HepG2 (cell line): ENCODE measurements around the gene TRPC4. TPM values are rescaled to one million over a fixed set of nuclear protein-coding genes. Genes with fewer than 3 reads are reported as not detected.

Source experiments
- ATAC-seq: fragments of 200-7000 bp; cut with Tn5 transposase; 3 replicates; pipeline ENCODE4 v1.9.1; 2020; ENCODE audit warnings: mild to moderate bottlenecking, moderate library complexity
- BruUV-seq: library from RNA; stranded (reverse); fragments of 400-500 nt; replicated peaks from 2 replicates; lab custom pipeline; 2021; lab: Mats Ljungman, UMichigan
- CTCF ChIA-PET: fragments of 300-600 bp; formaldehyde crosslinking; extraction: SDS; loops from one replicate; lab custom pipeline; 2021; ENCODE audit warnings: low total read pairs, inconsistent platforms, low intra/inter-chr PET ratio; lab: Yijun Ruan, JAX
- POLR2A ChIA-PET: fragments of 350-600 bp; sonication (Branson Sonifier 250); formaldehyde crosslinking; loops from one replicate; lab custom pipeline; 2020; ENCODE audit warnings: antibody characterized with exemption, inconsistent platforms; lab: Yijun Ruan, JAX
- DNase-seq: peaks from one replicate; pipeline ENCODE4 v3.0.0-alpha.2; 2015; ENCODE audit warnings: low spot score
- FAIRE-seq: peaks from 3 replicates; lab custom pipeline; 2011; peaks lifted over from hg19 to GRCh38; lab: Jason Lieb, UNC
- H2AFZ ChIP-seq: one replicate; pipeline ENCODE4 v1.6.1; 2011; ENCODE audit warnings: low read length, inconsistent platforms
- H3K27ac ChIP-seq: fragments of 300-600 bp; 3 replicates; pipeline ENCODE4 v1.8.0; 2011; ENCODE audit warnings: mixed run types, mild to moderate bottlenecking, mixed read lengths, low read length, inconsistent platforms; ENCODE audit not compliant: insufficient read depth; ENCODE audit errors: extremely low read length
- H3K27me3 ChIP-seq, 2 experiments: fragments of 200-600 bp in 1 of 2; 2 replicates in 1 of 2; 3 replicates in 1 of 2; pipeline versions ENCODE4 v1.6.0 to v1.8.0; 2011; ENCODE audit warnings: low read length in 2 of 2, mild to moderate bottlenecking in 2 of 2, moderate library complexity in 2 of 2, inconsistent platforms in 1 of 2; ENCODE audit not compliant: insufficient read depth in 2 of 2, control insufficient read depth in 1 of 2
- H3K36me3 ChIP-seq, 2 experiments: fragments of 200-600 bp in 1 of 2; replicated peaks in 1 of 2; 2 replicates in 1 of 2; 3 replicates in 1 of 2; pipeline versions ENCODE4 v1.5.1 to v1.8.0; 2011; ENCODE audit warnings: low read length in 2 of 2, inconsistent platforms in 1 of 2; ENCODE audit not compliant: insufficient read depth in 2 of 2, control insufficient read depth in 1 of 2
- H3K4me1 ChIP-seq: 2 replicates; pipeline ENCODE4 v1.5.1; 2012; ENCODE audit warnings: low read length, inconsistent platforms; ENCODE audit not compliant: insufficient read depth
- H3K4me2 ChIP-seq: 2 replicates; pipeline ENCODE4 v1.6.0; 2011; ENCODE audit warnings: low read depth, low read length, inconsistent platforms
- H3K4me3 ChIP-seq, 3 experiments: fragments of 200-600 bp in 1 of 3; sonication (generic), shearing (Covaris generic) in 1 of 3; replicated peaks in 1 of 3; 2 replicates each; pipeline ENCODE4 v1.5.1; 2011 to 2016; ENCODE audit warnings: low read length in 3 of 3, inconsistent platforms in 2 of 3, low read depth in 2 of 3, mild to moderate bottlenecking in 2 of 3, control low read depth in 1 of 3, mixed read lengths in 1 of 3; ENCODE audit not compliant: insufficient read depth in 1 of 3
- H3K79me2 ChIP-seq: one replicate; pipeline ENCODE4 v1.6.1; 2011; ENCODE audit warnings: low read length, inconsistent platforms; ENCODE audit not compliant: insufficient read depth
- H3K9ac ChIP-seq: 2 replicates; pipeline ENCODE4 v1.6.0; 2011; ENCODE audit warnings: mild to moderate bottlenecking, low read depth, low read length, inconsistent platforms; ENCODE audit not compliant: insufficient read depth
- H3K9me3 ChIP-seq: 2 replicates; pipeline ENCODE4 v1.5.1; 2012; ENCODE audit warnings: mild to moderate bottlenecking, low read length
- H4K20me1 ChIP-seq: 2 replicates; pipeline ENCODE4 v1.6.0; 2011; ENCODE audit warnings: inconsistent platforms, mild to moderate bottlenecking, low read length, moderate library complexity; ENCODE audit not compliant: insufficient read depth
- ARNTL ChIP-seq: sonication (generic); formaldehyde crosslinking; IDR thresholded peaks from 2 replicates; pipeline ENCODE4 v1.4.0; 2020; ENCODE audit warnings: mild to moderate bottlenecking, missing genetic modification reagents
- FOXA3 ChIP-seq: IDR thresholded peaks from 2 replicates; pipeline ENCODE4 v1.6.1; 2016; ENCODE audit warnings: missing genetic modification reagents, missing compliant biosample characterization
- MTA3 ChIP-seq: sonication (generic); formaldehyde crosslinking; IDR thresholded peaks from 2 replicates; pipeline ENCODE4 v1.4.0; 2020; ENCODE audit warnings: missing genetic modification reagents
- PRMT3 ChIP-seq: sonication (generic); formaldehyde crosslinking; IDR thresholded peaks from 2 replicates; pipeline ENCODE4 v1.8.1; 2022; ENCODE audit warnings: low read depth, mild to moderate bottlenecking, moderate library complexity, missing genetic modification reagents, borderline replicate concordance
- ZBTB3 ChIP-seq: sonication (generic); formaldehyde crosslinking; IDR thresholded peaks from 2 replicates; pipeline ENCODE4 v1.4.0; 2020; ENCODE audit warnings: low read depth, mild to moderate bottlenecking, moderate library complexity, missing genetic modification reagents, borderline replicate concordance
- ZFP36 ChIP-seq: fragments of 150-350 bp; IDR thresholded peaks from 2 replicates; pipeline ENCODE4 v1.6.1; 2018; ENCODE audit warnings: borderline replicate concordance, low read length, low read depth; ENCODE audit not compliant: partially characterized antibody
- ZNF138 ChIP-seq: sonication (generic); formaldehyde crosslinking; IDR thresholded peaks from 2 replicates; pipeline ENCODE4 v1.5.0; 2020; ENCODE audit warnings: mild to moderate bottlenecking, low read depth, missing genetic modification reagents
- ZNF768 ChIP-seq: sonication (generic); formaldehyde crosslinking; IDR thresholded peaks from 2 replicates; pipeline ENCODE4 v1.4.0; 2020; ENCODE audit warnings: missing genetic modification reagents
- WGBS: methylation state at CpG from one replicate; pipeline ENCODE4 v1.1.6; 2017; ENCODE audit warnings: low lambda C conversion rate; 5-methylcytosine and 5-hydroxymethylcytosine counted together
- in situ Hi-C: cut with HindIII; loops from 2 replicates; pipeline ENCODE4 v1.10.0; 2017; ENCODE audit warnings: low pct_unique_long_range_greater_than_20kb; ENCODE audit not compliant: extremely low pct_ligation_motif_present
- intact Hi-C: fragments of 100-400 bp; cut with micrococcal nuclease; formaldehyde crosslinking; loops from one replicate; pipeline ENCODE4 v1.10.0; 2022; ENCODE audit not compliant: unreplicated experiment
- polyA plus RNA-seq, 8 experiments: library from polyadenylated mRNA; depleted of rRNA in 3 of 8; stranded (reverse) in 7 of 8; unstranded in 1 of 8; fragments of >200 nt; fragmentation: Illumina TruSeq in 4 of 8; extraction: Trizol in 4 of 8; gene quantifications; 2 replicates each; pipeline versions ENCODE4 v1.2.1 to v1.2.3, GENCODE V29; 2011 to 2016; ENCODE audit warnings: low read depth in 4 of 8, missing spikeins in 1 of 8, mixed read lengths in 1 of 8; ENCODE audit not compliant: insufficient read depth in 1 of 8
- total RNA-seq, 5 experiments: library from RNA; depleted of rRNA; stranded (reverse); fragments of >200 nt; fragmentation: Illumina TruSeq; extraction: Trizol; gene quantifications; 2 replicates each; pipeline ENCODE4 v1.2.3, GENCODE V29; 2016; ENCODE audit warnings: low read depth in 1 of 5
- TF ChIP-seq, protein P1 (sequence below): IDR thresholded peaks from 2 replicates; pipeline ENCODE4 v1.6.1; 2016; ENCODE audit warnings: mild to moderate bottlenecking
- TF ChIP-seq, protein P2 (sequence below): conservative IDR thresholded peaks from 2 replicates; pipeline ENCODE4 v1.6.1; 2018; ENCODE audit warnings: missing genetic modification reagents

The TRPC4 gene
- total and polyA plus RNA-seq, 2 of the 13 experiments (the other 11 are each of a cell fraction or from before 2014, with no cell fraction given) = not detected

DNA sequence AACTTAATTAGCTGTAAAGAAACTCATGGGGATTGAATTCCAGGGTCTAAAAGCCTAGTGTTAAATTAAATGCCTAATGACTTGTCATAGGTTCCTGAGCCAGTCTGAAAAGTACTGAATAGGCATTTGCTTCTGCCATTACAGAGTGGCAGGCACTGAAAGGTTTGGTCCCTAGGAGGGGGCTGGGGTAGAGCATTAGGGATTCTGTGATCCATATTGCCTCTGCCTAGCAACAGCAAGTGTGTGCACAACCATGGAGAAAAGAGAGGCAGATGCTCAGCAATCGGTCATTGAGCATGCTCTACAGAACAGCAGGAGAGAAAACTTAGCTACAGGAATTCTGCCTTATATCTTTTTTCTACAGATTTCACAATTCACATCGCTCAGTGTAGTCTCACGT lies 133.5 kb downstream of the TRPC4 start (continued):
- no peak for TF ChIP-seq ZNF138 (CRISPR knock-in tag)

DNA sequence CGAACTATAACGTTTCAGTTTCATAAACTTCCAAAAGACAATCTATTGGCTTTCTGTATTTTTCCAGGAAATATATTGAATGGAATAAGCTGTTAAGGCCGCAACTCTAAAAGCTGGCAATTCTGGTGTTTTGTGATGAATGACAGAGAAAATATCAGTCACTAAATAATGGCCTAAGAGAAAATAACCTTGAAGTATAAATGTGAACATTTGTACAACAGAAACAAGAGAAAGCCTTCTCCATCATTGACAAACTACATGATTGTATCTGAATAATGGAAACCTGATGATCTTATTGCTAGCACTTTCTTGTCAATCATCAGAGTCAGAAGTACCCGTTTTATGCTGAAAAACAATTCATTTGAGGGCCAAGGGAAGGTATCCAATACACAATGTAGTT lies 134.3 kb downstream of the TRPC4 start:
- no peaks in the 10 kb centered on the region for H3K27me3 ChIP-seq
- no TSS peak for BruUV-seq
- H3K9me3 ChIP-seq = no peaks in the 10 kb centered on the region
- H3K36me3 ChIP-seq = no peaks in the 10 kb centered on the region
- no peak for DNase-seq
- FAIRE-seq = no peak
- no peak overlapping the region for H3K27ac ChIP-seq
- H3K4me1 ChIP-seq = no peaks in the 10 kb centered on the region
- in situ Hi-C loops = no loop called here
- H3K4me3 ChIP-seq = no peak overlapping the region
- CTCF ChIA-PET = no interaction called here
- H3K4me2 ChIP-seq = no peak overlapping the region
- no peak overlapping the region for H2AFZ ChIP-seq
- H4K20me1 ChIP-seq = no peaks in the 10 kb centered on the region
- intact Hi-C loops = no loop called here
- no peaks in the 10 kb centered on the region for H3K79me2 ChIP-seq
- WGBS = 0% methylated on average over 4 of the region's 4 CpGs
- TF ChIP-seq ARNTL (no peak), PRMT3 (CRISPR knock-in tag) (no peak), ZFP36 (no peak), FOXA3 (no peak), ZNF768 (CRISPR knock-in tag) (no peak), MTA3 (CRISPR knock-in tag) (no peak), ZBTB3 (no peak)
- TF ChIP-seq, protein P1, sequence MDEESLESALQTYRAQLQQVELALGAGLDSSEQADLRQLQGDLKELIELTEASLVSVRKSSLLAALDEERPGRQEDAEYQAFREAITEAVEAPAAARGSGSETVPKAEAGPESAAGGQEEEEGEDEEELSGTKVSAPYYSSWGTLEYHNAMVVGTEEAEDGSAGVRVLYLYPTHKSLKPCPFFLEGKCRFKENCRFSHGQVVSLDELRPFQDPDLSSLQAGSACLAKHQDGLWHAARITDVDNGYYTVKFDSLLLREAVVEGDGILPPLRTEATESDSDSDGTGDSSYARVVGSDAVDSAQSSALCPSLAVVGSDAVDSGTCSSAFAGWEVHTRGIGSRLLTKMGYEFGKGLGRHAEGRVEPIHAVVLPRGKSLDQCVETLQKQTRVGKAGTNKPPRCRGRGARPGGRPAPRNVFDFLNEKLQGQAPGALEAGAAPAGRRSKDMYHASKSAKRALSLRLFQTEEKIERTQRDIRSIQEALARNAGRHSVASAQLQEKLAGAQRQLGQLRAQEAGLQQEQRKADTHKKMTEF = no peak
- TF ChIP-seq, protein P2, sequence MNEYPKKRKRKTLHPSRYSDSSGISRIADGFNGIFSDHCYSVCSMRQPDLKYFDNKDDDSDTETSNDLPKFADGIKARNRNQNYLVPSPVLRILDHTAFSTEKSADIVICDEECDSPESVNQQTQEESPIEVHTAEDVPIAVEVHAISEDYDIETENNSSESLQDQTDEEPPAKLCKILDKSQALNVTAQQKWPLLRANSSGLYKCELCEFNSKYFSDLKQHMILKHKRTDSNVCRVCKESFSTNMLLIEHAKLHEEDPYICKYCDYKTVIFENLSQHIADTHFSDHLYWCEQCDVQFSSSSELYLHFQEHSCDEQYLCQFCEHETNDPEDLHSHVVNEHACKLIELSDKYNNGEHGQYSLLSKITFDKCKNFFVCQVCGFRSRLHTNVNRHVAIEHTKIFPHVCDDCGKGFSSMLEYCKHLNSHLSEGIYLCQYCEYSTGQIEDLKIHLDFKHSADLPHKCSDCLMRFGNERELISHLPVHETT = no peak
- no peak overlapping the region for H3K9ac ChIP-seq
- ATAC-seq = no peak
- POLR2A ChIA-PET = no interaction called here
